SU-DHL-6 (cell line): Measurements from ENCODE around the gene RAD51D.
"Not testable (repeated sequence)": the region's sequence is repeated elsewhere in the genome, so short reads cannot be mapped to it uniquely, and the experiment has no call there.

Experiments used
- H2AFZ ChIP-seq: fragments of 200-600 bp; sonication (generic); 2 replicates; pipeline ENCODE4 v1.6.1; 2014; ENCODE audit warnings: low read depth, mild to moderate bottlenecking, moderate library complexity, mixed read lengths, antibody characterized with exemption, low read length; ENCODE audit not compliant: severe bottlenecking
- H3F3A ChIP-seq: fragments of 200-600 bp; shearing (Covaris generic); 2 replicates; pipeline ENCODE4 v1.6.0; 2016; ENCODE audit warnings: antibody characterized with exemption, mild to moderate bottlenecking; ENCODE audit not compliant: insufficient read depth
- H3K27ac ChIP-seq: fragments of 200-600 bp; sonication (generic); 2 replicates; pipeline ENCODE4 v1.5.1; 2016; ENCODE audit warnings: low read depth, mild to moderate bottlenecking, low read length, moderate library complexity, mixed read lengths
- H3K27me3 ChIP-seq: fragments of 200-600 bp; sonication (generic), shearing (Covaris generic); 2 replicates; pipeline ENCODE4 v1.6.0; 2014; ENCODE audit warnings: mild to moderate bottlenecking, low read length
- H3K36me3 ChIP-seq: fragments of 200-600 bp; sonication (generic); 2 replicates; pipeline ENCODE4 v1.6.1; 2014; ENCODE audit warnings: mild to moderate bottlenecking, low read length, mixed read lengths
- H3K4me2 ChIP-seq: fragments of 300-600, 200-600 bp; shearing (Covaris generic), sonication (generic); 2 replicates; pipeline ENCODE4 v1.6.0; 2014; ENCODE audit warnings: low read length, low read depth, mild to moderate bottlenecking; ENCODE audit not compliant: poor library complexity, severe bottlenecking
- H3K4me3 ChIP-seq: fragments of 200-600 bp; sonication (generic); 2 replicates; pipeline ENCODE4 v1.5.1; 2014; ENCODE audit warnings: antibody characterized with exemption, low read length, mild to moderate bottlenecking, mixed read lengths; ENCODE audit not compliant: insufficient read depth, poor library complexity, severe bottlenecking
- H3K79me2 ChIP-seq: fragments of 200-600 bp; sonication (generic); 2 replicates; pipeline ENCODE4 v1.6.1; 2014; ENCODE audit warnings: mild to moderate bottlenecking, low read length, moderate library complexity; ENCODE audit not compliant: insufficient read depth
- H3K9ac ChIP-seq: fragments of 200-600 bp; sonication (generic); 2 replicates; pipeline ENCODE4 v1.7.0; 2014; ENCODE audit warnings: mild to moderate bottlenecking, low read length
- H3K9me2 ChIP-seq: fragments of 200-600 bp; sonication (generic); replicated peaks from 2 replicates; pipeline ENCODE4 v1.6.1; 2014; ENCODE audit warnings: low read length; ENCODE audit not compliant: insufficient read depth
- H3K9me3 ChIP-seq: fragments of 200-600 bp; sonication (generic); 2 replicates; pipeline ENCODE4 v1.6.1; 2014; ENCODE audit warnings: low read length, mixed read lengths; ENCODE audit not compliant: insufficient read depth
- H4K20me1 ChIP-seq: fragments of 200-600 bp; sonication (generic); 2 replicates; pipeline ENCODE4 v1.6.1; 2014; ENCODE audit warnings: low read depth, mild to moderate bottlenecking, antibody characterized with exemption, low read length, moderate library complexity, mixed read lengths
- CTCF ChIP-seq: fragments of 200-600 bp; sonication (generic); IDR thresholded peaks from one replicate; pipeline ENCODE4 v1.5.1; 2017; ENCODE audit warnings: antibody characterized with exemption, mild to moderate bottlenecking, low read length, moderate library complexity; ENCODE audit not compliant: insufficient read depth, poor library complexity, severe bottlenecking
- EZH2phosphoT487 ChIP-seq: fragments of 200-600 bp; sonication (generic), shearing (Covaris generic); conservative IDR thresholded peaks from 2 replicates; pipeline ENCODE4 v1.6.1; 2018; ENCODE audit warnings: mild to moderate bottlenecking, antibody characterized with exemption, low read length, moderate library complexity, mixed read lengths

The RAD51D gene

GRCh38 chr17:35046740-35047283 is 72.8 kb downstream of the RAD51D start:
- no peaks in the 10 kb centered on the region for H3K27me3 ChIP-seq
- no peaks in the 10 kb centered on the region for H3K79me2 ChIP-seq
- no peaks in the 10 kb centered on the region for H3K36me3 ChIP-seq
- H3K9me2 ChIP-seq, result no peaks in the 10 kb centered on the region
- no peak overlapping the region for H2AFZ ChIP-seq
- no peaks in the 10 kb centered on the region for H3F3A ChIP-seq
- no peak overlapping the region for H3K9ac ChIP-seq
- TF ChIP-seq CTCF, result no peak
- no peak for TF ChIP-seq EZH2phosphoT487
- no peaks in the 10 kb centered on the region for H4K20me1 ChIP-seq
- no peak overlapping the region for H3K4me2 ChIP-seq
- H3K9me3 ChIP-seq, result no peaks in the 10 kb centered on the region
- no peak overlapping the region for H3K27ac ChIP-seq
- H3K4me3 ChIP-seq, result no peak overlapping the region

- H4K20me1 ChIP-seq, result no peaks in the 10 kb centered on the region
- no peak for TF ChIP-seq EZH2phosphoT487
- no peak for TF ChIP-seq CTCF
- H3K4me3 ChIP-seq, result no peak overlapping the region
- H3K79me2 ChIP-seq, result no peaks in the 10 kb centered on the region
- H2AFZ ChIP-seq, result no peak overlapping the region
- H3K9ac ChIP-seq, result no peak overlapping the region
- no peaks in the 10 kb centered on the region for H3K27me3 ChIP-seq
- H3F3A ChIP-seq, result no peaks in the 10 kb centered on the region
- H3K4me2 ChIP-seq, result no peak overlapping the region
- no peaks in the 10 kb centered on the region for H3K9me2 ChIP-seq
- no peaks in the 10 kb centered on the region for H3K9me3 ChIP-seq
- no peak overlapping the region for H3K27ac ChIP-seq
- H3K36me3 ChIP-seq, result no peaks in the 10 kb centered on the region
These were observed 73.4 kb downstream of the RAD51D start for GRCh38 chr17:35046245-35046644.

- not testable (repeated sequence) for H3K9me3 ChIP-seq, H3K4me2 ChIP-seq, H3K79me2 ChIP-seq, H4K20me1 ChIP-seq, H3K27ac ChIP-seq, H2AFZ ChIP-seq, H3K4me3 ChIP-seq, H3F3A ChIP-seq, H3K9ac ChIP-seq, H3K9me2 ChIP-seq, H3K27me3 ChIP-seq, H3K36me3 ChIP-seq
These were observed 74.1 kb downstream of the RAD51D start for GRCh38 chr17:35045458-35045979.

GRCh38 chr17:35044181-35044580 is 75.5 kb downstream of the RAD51D start:
- no peaks in the 10 kb centered on the region for H3K27me3 ChIP-seq
- no peaks in the 10 kb centered on the region for H3K9me2 ChIP-seq
- H3F3A ChIP-seq, result no peaks in the 10 kb centered on the region
- H3K4me3 ChIP-seq, result no peak overlapping the region
- no peaks in the 10 kb centered on the region for H4K20me1 ChIP-seq
- H3K36me3 ChIP-seq, result no peaks in the 10 kb centered on the region
- H3K27ac ChIP-seq, result no peak overlapping the region
- no peak overlapping the region for H3K4me2 ChIP-seq
- no peak overlapping the region for H3K9ac ChIP-seq
- no peak overlapping the region for H2AFZ ChIP-seq
- H3K79me2 ChIP-seq, result no peaks in the 10 kb centered on the region
- TF ChIP-seq CTCF, result no peak
- TF ChIP-seq EZH2phosphoT487, result no peak
- no peaks in the 10 kb centered on the region for H3K9me3 ChIP-seq
